Right cardiac atrium (tissue), 5 donors: ENCODE measurements around the gene RBM4B. TPM values are rescaled to one million over a fixed set of nuclear protein-coding genes. Genes with fewer than 3 reads are reported as not detected.
A peak's percentile ranks its signal among the peaks of the same experiment; 100 is the strongest.

ENCODE experiments used
- ATAC-seq, 2 donors: fragments of 200-7000 bp; cut with Tn5 transposase; one replicate each; pipeline versions ENCODE4 v1.8.0 to v1.9.1; 2020; ENCODE audit warnings: moderate library complexity in 2 of 2, mild to moderate bottlenecking in 1 of 2
- DNase-seq, 3 donors: peaks; one replicate each; pipeline ENCODE4 v3.0.0-alpha.2; 2020
- H3K27ac ChIP-seq: one replicate; pipeline ENCODE4 v1.5.1; 2013; ENCODE audit warnings: mild to moderate bottlenecking, low read length, control low read depth, moderate library complexity
- H3K27me3 ChIP-seq: one replicate; pipeline ENCODE4 v1.6.1; 2013; ENCODE audit not compliant: control insufficient read depth, insufficient read depth
- H3K4me1 ChIP-seq: one replicate; pipeline ENCODE4 v1.6.1; 2013; ENCODE audit warnings: low read length; ENCODE audit not compliant: control insufficient read depth, insufficient read depth
- H3K4me3 ChIP-seq: one replicate; pipeline ENCODE4 v1.5.1; 2013; ENCODE audit warnings: low read length, control low read depth
- H3K9me3 ChIP-seq: one replicate; pipeline ENCODE4 v1.6.1; 2013; ENCODE audit warnings: low read length; ENCODE audit not compliant: control insufficient read depth
- WGBS: extraction: QIAGEN DNeasy Blood & Tissue Kit; methylation state at CpG from one replicate; pipeline ENCODE4 v1.1.7; 2013; 5-methylcytosine and 5-hydroxymethylcytosine counted together
- intact Hi-C, 4 donors: fragments of 100-400 bp; cut with DNase I; formaldehyde crosslinking; loops; one replicate each; pipeline versions ENCODE4 v1.11.0 to v1.14.0; 2022 to 2023
- polyA plus RNA-seq: library from polyadenylated mRNA; stranded (reverse); fragments of 200-250 nt; gene quantifications from one replicate; pipeline ENCODE4 v1.2.3, GENCODE V29; 2013
- total RNA-seq, 4 donors: library from RNA; stranded (reverse); fragmentation: NEBNext Ultra II Directional; extraction: Animal tissue kit (Norgen Biotek cat#: 25700); gene quantifications; one replicate each; pipeline ENCODE4 v1.2.1, GENCODE V29; 2021
- donor health status: healthy with polysubstance abuse.
- donor health status: DM: no; HTN: yes; CAD: no.
- donor health status: DM: no; HTN: no; CAD: no.
- donor health status: DM: no; HTN: yes; CAD: no; lungs with severe emphysema.
- donor health status: DM: yes; HTN: yes; CAD: no.

The RBM4B gene
- total and polyA plus RNA-seq, 5 donors = 9.0 to 15.7 (median 12.1) TPM

DNA sequence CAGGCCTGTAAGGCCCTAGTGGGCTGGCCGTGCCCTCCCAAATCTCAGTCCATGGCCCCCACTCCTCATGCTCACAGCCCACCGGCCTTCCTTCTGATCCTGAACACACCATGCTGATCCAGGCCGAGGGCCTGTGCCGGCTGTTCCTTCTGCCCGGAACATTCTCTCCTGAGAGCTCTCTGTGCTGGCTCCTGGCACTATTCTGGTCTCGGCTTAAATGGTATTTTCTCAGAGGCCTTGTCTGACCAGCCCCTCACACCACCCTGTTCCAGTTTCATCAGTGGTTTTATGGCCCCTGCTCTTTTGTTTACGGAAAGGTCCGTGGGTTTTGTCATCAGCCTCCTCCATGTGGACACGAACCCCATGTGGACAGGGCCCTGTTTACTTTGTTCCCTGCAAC lies 29.3 kb upstream of the RBM4B start:
- Histone ChIP-seq H3K4me1 (no peaks in the 10 kb centered on the region), H3K9me3 (no peaks in the 10 kb centered on the region), H3K27ac (no peak overlapping the region), H3K4me3 (no peak overlapping the region), H3K27me3 (no peaks in the 10 kb centered on the region)
- intact Hi-C loops = no loop called here
- peak in 1 of 3 donors; percentile 3 for DNase-seq
- no peak for ATAC-seq
- 95% methylated on average over 9 of the region's 9 CpGs for WGBS

DNA sequence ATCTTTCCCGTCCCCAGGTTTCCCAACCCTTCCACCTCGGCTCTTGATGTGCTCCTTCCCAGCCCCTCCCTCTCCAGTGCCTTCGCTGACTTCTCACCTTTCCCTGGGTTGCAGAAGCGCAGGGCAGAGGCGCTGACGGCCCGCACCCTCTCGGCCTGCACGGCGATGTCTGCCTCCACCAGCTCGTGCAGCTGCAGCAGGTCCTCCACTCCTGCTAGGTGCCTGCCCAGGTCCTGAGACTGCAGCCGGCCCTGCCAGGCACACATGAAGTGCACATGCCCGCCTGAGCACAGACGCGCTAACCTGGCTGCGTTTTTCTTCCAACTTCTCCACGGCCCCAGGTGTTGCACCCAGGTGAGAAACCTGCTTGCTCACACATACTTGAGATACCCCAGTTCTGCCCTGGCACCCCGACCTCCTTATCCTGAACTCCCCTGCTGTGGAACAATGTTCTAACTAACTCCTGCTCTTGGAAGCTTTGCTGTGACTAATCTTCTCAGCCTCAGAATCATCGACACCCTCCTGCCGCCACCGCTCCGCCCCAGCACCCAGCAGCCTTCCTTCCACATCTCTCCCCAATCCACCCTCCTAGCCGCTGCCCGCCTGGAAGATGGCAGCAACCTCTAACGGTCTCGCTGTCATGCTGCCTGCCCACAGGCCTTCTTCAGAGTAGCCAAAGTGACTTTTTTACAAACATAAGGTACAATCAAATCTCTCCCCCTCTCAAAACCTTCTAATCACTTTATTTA lies 28.1 kb upstream of the RBM4B start:
- WGBS = 91% methylated on average over 26 of the region's 26 CpGs
- DNase-seq = peak in 1 of 3 donors; percentile 26

GRCh38 chr11:66704659-66705360 lies 27.1 kb upstream of the RBM4B start:
- intact Hi-C loops = no loop called here
- DNase-seq = no peak
- H3K9me3 ChIP-seq = no peaks in the 10 kb centered on the region
- H3K27ac ChIP-seq = no peak overlapping the region
- H3K27me3 ChIP-seq = no peaks in the 10 kb centered on the region
- H3K4me1 ChIP-seq = no peaks in the 10 kb centered on the region
- H3K4me3 ChIP-seq = no peak overlapping the region
- peak in 1 of 2 donors; percentile 36 for ATAC-seq
- WGBS = 94% methylated on average over 46 of the region's 46 CpGs

More for the DNA sequence above, 28.1 kb upstream of the RBM4B start:
- no peaks in the 10 kb centered on the region for H3K4me1 ChIP-seq
- intact Hi-C loops = no loop called here
- H3K4me3 ChIP-seq = no peak overlapping the region
- H3K27me3 ChIP-seq = no peaks in the 10 kb centered on the region
- H3K27ac ChIP-seq = no peak overlapping the region
- H3K9me3 ChIP-seq = no peaks in the 10 kb centered on the region
- no peak for ATAC-seq

DNA sequence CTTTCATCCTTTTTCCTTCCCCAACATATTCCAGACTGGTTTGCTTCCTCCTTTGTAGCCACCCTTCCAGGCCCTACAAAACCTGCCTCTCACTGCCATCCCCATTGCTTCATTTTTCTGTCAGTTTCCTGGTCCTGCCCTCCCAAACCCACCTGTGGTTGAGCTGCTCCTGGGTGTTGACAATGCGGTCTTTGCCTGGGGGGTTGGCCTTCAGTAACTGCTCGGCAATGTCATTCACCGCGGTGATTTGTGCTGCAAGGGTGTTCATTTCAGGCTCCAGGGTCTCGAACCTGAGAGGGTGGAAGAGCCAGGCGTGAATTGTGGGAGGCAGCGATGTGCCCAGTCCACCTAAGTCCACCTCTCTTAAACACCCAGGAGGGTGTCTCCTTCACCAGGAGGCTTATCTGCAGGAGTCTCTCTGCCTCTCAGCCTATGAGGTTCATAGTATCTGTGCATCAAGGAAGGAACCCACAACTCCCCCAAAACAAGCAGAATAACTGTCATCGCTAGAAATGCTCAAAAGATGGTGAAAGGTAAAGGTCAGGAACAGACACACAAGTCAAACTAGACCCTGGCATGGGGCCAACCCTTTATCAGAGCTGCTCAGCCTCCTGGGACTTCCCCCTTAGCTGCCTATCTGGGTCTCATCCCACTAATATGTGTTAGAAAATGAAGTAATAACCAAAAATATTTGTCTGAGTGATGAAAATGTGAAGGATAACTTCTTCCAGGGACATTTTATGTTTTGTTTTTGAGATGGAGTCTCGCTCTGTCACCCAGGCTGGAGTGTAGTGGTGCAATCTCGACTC lies 23.9 kb upstream of the RBM4B start:
- DNase-seq (no peak), ATAC-seq (no peak)
- Histone ChIP-seq H3K4me3 (no peak overlapping the region), H3K27me3 (no peaks in the 10 kb centered on the region), H3K27ac (no peak overlapping the region), H3K4me1 (no peaks in the 10 kb centered on the region), H3K9me3 (no peaks in the 10 kb centered on the region)
- 72% methylated on average over 10 of the region's 10 CpGs for WGBS
- intact Hi-C loops = no loop called here

DNA sequence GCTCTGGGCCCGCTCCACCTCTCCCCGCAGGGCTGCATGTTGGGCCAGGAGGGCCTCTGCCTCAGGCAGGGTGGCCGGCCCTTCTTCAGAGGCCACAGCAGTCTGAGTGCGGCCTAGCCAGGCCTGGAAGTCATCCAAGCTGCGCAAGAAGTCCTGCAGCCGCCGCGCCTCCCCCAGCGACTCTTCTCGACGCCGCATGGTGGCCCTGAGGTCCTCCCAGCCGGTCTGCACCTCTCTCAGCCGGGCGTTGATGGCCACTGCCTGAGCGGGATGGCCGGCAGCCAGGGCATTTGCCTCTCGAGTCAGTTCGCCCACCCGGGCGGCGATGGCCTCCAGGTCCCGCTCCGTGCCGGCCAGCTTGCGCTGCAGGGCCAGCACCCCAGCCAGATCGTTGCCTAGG lies 23.1 kb upstream of the RBM4B start:
- Histone ChIP-seq H3K4me3 (no peak overlapping the region), H3K27ac (no peak overlapping the region), H3K9me3 (no peaks in the 10 kb centered on the region), H3K4me1 (no peaks in the 10 kb centered on the region), H3K27me3 (no peaks in the 10 kb centered on the region)
- ATAC-seq (peak in 1 of 2 donors; percentile 12), DNase-seq (no peak)
- intact Hi-C loops = no loop called here
- 97% methylated on average over 27 of the region's 27 CpGs for WGBS

DNA sequence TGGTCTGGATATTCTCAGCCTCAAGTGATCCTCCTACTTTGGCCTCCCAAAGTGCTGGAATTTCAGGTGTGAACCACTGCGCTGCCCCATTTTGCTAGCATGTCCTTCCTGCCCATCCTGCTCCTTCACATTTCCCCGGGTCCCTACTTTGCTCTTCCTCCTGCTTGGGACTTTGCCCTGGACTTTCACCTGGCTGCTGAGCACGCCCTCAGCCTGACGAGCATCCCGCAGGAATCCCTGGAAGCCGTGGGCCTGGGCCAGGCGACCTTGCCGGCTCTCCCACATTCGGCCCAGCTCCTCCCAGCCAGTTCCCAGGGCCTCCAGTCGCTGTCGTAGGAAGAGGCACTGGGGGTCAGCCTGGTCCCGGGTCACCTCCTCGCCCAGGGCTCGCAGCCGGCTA lies 22.6 kb upstream of the RBM4B start:
- Histone ChIP-seq H3K9me3 (no peaks in the 10 kb centered on the region), H3K27me3 (no peaks in the 10 kb centered on the region), H3K27ac (no peak overlapping the region), H3K4me1 (no peaks in the 10 kb centered on the region), H3K4me3 (no peak overlapping the region)
- intact Hi-C loops = no loop called here
- 96% methylated on average over 15 of the region's 15 CpGs for WGBS
- DNase-seq = no peak
- peak in 1 of 2 donors; percentile 8 for ATAC-seq

DNA sequence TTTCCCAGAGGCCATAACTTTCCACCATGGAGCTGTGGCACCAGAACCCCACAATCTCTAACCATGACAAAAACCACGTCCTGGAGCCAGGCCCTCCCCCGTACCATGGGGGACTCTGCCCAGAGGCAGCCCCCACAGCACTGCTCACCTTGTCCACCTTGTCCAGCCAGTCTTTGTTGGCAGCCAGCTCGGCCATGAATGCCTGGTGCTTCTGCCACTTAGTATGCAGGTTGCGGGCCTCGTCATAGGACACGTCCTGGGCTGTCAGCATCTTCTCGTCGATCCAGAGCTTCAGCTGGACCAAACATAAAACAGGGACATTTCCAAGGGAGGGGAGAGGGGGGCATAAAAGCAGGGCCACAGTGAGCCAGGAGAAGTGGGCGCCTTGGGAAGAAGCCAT lies 20.8 kb upstream of the RBM4B start:
- DNase-seq = no peak
- Histone ChIP-seq H3K27ac (no peak overlapping the region), H3K4me3 (no peak overlapping the region), H3K27me3 (no peaks in the 10 kb centered on the region), H3K9me3 (no peaks in the 10 kb centered on the region), H3K4me1 (no peaks in the 10 kb centered on the region)
- ATAC-seq = no peak
- intact Hi-C loops = loop anchor here in 1 of 4 donors (10.0 kb wide), 1 partner anchor 136 kb away; no protein-coding TSS in a partner anchor
- 84% methylated on average over 9 of the region's 9 CpGs for WGBS

GRCh38 chr11:66697988-66698387 lies 20.3 kb upstream of the RBM4B start:
- H3K4me1 ChIP-seq = no peaks in the 10 kb centered on the region
- H3K9me3 ChIP-seq = no peaks in the 10 kb centered on the region
- H3K4me3 ChIP-seq = no peak overlapping the region
- intact Hi-C loops = loop anchor here in 1 of 4 donors (10.0 kb wide), 1 partner anchor 137 kb away; no protein-coding TSS in a partner anchor
- no peaks in the 10 kb centered on the region for H3K27me3 ChIP-seq
- ATAC-seq (no peak), DNase-seq (no peak)
- 88% methylated on average over 6 of the region's 6 CpGs for WGBS
- H3K27ac ChIP-seq = no peak overlapping the region

- H3K4me3 ChIP-seq = no peak overlapping the region
- ATAC-seq (no peak), DNase-seq (no peak)
- H3K4me1 ChIP-seq = no peaks in the 10 kb centered on the region
- intact Hi-C loops = loop anchor here in 1 of 4 donors (10.0 kb wide), 1 partner anchor 139 kb away; no protein-coding TSS in a partner anchor
- no peak overlapping the region for H3K27ac ChIP-seq
- no peaks in the 10 kb centered on the region for H3K9me3 ChIP-seq
- WGBS = 90% methylated on average over 9 of the region's 9 CpGs
- no peaks in the 10 kb centered on the region for H3K27me3 ChIP-seq
Measured at GRCh38 chr11:66696146-66696545, 18.5 kb upstream of the RBM4B start.

- Histone ChIP-seq H3K27me3 (no peaks in the 10 kb centered on the region), H3K27ac (no peak overlapping the region), H3K9me3 (no peaks in the 10 kb centered on the region), H3K4me1 (no peaks in the 10 kb centered on the region), H3K4me3 (no peak overlapping the region)
- peak; percentile 86 to 93 (median 92) for DNase-seq
- peak; percentile 84 to 86 for ATAC-seq
- intact Hi-C loops = loop anchor here (2.0 to 10.0 kb wide), 4 partner anchors 138 to 140 kb away; no protein-coding TSS in a partner anchor
- WGBS = 20% methylated on average over 6 of the region's 6 CpGs
Measured at GRCh38 chr11:66694732-66695207, 17.1 kb upstream of the RBM4B start.
